ENCODE data around the gene KRT86. TPM values are rescaled to one million over a fixed set of nuclear protein-coding genes. Genes with fewer than 3 reads are reported as not detected.

KRT86 gene
- total and polyA plus RNA-seq, 9 of the 15 experiments (the other 6 are each of a cell fraction or from before 2014, with no cell fraction given), result not detected

DNA sequence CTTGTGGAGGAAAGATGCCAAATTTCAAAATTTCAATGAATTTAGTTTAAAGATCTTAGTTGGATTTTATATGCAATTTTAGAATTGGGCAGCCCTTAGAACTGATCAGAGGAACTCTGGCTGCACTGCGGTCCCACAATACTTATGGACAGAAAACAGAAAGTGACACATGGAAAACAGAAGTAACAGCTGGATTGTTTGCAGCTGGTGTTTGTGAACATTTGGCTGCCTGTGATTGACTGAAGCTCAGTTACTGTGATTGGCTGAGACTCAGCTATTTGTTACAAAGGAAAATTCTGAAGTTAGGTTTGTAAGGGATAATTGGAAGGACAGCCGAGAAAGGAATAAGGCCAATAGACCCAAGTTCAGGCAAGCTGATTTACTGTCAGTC lies 10.0 kb upstream of the KRT86 start:
- H3K4me3 ChIP-seq, result no peak overlapping the region
- DNase-seq (ENCODE audit: extremely low read depth in 1 of 4, low spot score in 3 of 4) (no peak), ATAC-seq (no peak), FAIRE-seq (no peak)
- no peak overlapping the region for H2AFZ ChIP-seq (ENCODE audit: low read depth, low read length)
- peaks cover 1 to 24% of the 10 kb centered on the region in 2 experiments; a peak in 3 of 5 replicates for H3K27me3 ChIP-seq (ENCODE audit: control insufficient read depth in 2 of 2, insufficient read depth in 2 of 2, low read length in 2 of 2)
- intact Hi-C loops (cut with micrococcal nuclease) (no loop called here), in situ Hi-C loops (cut with MboI) (no loop called here)
- ChIA-PET CTCF (ENCODE audit: low intra/inter-chr PET ratio) (no interaction called here), POLR2A (interaction anchor here (0.6 to 1.1 kb wide), 3 partner anchors 10 to 44 kb away, joined by 3 to 9 read pairs (median 3); no protein-coding TSS in a partner anchor)
- TF ChIP-seq SRSF3 (IDR thresholded peaks at IDR 0.05; ENCODE audit: insufficient read depth, low read length), result no peak
- no peak for TF ChIP-seq SMARCA4 (IDR thresholded peaks at IDR 0.05)
- no peak for TF ChIP-seq ZNF175 (CRISPR knock-in tag; IDR thresholded peaks at IDR 0.05; ENCODE audit: low read depth)
- no peak for TF ChIP-seq JUND (IDR thresholded peaks at IDR 0.05; ENCODE audit: borderline replicate concordance, low read depth, low read length)
- no peak for TF ChIP-seq JUND (tag; IDR thresholded peaks at IDR 0.05; ENCODE audit: borderline replicate concordance, low read depth, low read length)
- TF ChIP-seq KHSRP (IDR thresholded peaks at IDR 0.05), result no peak
- no peak for TF ChIP-seq HLTF (IDR thresholded peaks at IDR 0.05)
- TF ChIP-seq MTA2 (IDR thresholded peaks at IDR 0.05; ENCODE audit: low read depth), result no peak
- TF ChIP-seq NFE2L1 (tag; IDR thresholded peaks at IDR 0.05; ENCODE audit: borderline replicate concordance, low read depth), result no peak
- TF ChIP-seq TEAD2 (tag; IDR thresholded peaks at IDR 0.05), result no peak
- no peak for TF ChIP-seq NCOA1 (IDR thresholded peaks at IDR 0.05; ENCODE audit: low read depth)
- TF ChIP-seq ILK (tag; IDR thresholded peaks at IDR 0.05; ENCODE audit: borderline replicate concordance, low read depth), result no peak
- H3K36me3 ChIP-seq (ENCODE audit: control insufficient read depth, insufficient read depth, low read length), result no peaks in the 10 kb centered on the region
- H3K79me2 ChIP-seq (ENCODE audit: control insufficient read depth, insufficient read depth, low read length), result no peaks in the 10 kb centered on the region
- no peak overlapping the region for H3K4me2 ChIP-seq (ENCODE audit: insufficient read depth, low read length)
- no peaks in the 10 kb centered on the region for H3K9me3 ChIP-seq (replicated peaks; ENCODE audit: control insufficient read depth, insufficient read depth, low read depth, low read length)
- BruUV-seq (replicated peaks), result no TSS peak
- H3K9ac ChIP-seq (ENCODE audit: insufficient read depth in 1 of 2, low read depth in 2 of 2, low read length in 2 of 2), result no peak overlapping the region
- H4K20me1 ChIP-seq (replicated peaks; ENCODE audit: control insufficient read depth, insufficient read depth, low read length), result no peaks in the 10 kb centered on the region
- H3K9me1 ChIP-seq (ENCODE audit: control insufficient read depth, insufficient read depth, low read length), result no peaks in the 10 kb centered on the region
- H3K27ac ChIP-seq (ENCODE audit: extremely low read depth, low read depth, low read length), result no peak overlapping the region
- 0% methylated on average over 2 of the region's 2 CpGs for WGBS (ENCODE audit: insufficient coverage, low coverage, missing lambda C conversion rate)
- H3K4me1 ChIP-seq (replicated peaks in 1 of 2; ENCODE audit: control insufficient read depth in 2 of 2, insufficient read depth in 2 of 2, low read length in 2 of 2), result no peaks in the 10 kb centered on the region
